ENCODE measurements around the gene PTPRT.

GRCh38 chr20:42067174-42067573 is 1122.5 kb downstream of the PTPRT start:
- TF ChIP-seq, protein P1, sequence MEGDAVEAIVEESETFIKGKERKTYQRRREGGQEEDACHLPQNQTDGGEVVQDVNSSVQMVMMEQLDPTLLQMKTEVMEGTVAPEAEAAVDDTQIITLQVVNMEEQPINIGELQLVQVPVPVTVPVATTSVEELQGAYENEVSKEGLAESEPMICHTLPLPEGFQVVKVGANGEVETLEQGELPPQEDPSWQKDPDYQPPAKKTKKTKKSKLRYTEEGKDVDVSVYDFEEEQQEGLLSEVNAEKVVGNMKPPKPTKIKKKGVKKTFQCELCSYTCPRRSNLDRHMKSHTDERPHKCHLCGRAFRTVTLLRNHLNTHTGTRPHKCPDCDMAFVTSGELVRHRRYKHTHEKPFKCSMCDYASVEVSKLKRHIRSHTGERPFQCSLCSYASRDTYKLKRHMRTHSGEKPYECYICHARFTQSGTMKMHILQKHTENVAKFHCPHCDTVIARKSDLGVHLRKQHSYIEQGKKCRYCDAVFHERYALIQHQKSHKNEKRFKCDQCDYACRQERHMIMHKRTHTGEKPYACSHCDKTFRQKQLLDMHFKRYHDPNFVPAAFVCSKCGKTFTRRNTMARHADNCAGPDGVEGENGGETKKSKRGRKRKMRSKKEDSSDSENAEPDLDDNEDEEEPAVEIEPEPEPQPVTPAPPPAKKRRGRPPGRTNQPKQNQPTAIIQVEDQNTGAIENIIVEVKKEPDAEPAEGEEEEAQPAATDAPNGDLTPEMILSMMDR (IDR thresholded peaks at IDR 0.05; ENCODE audit: low read depth, low read length), result no peak
- TF ChIP-seq POLR2A (IDR thresholded peaks at IDR 0.05; ENCODE audit: extremely low read depth, insufficient read length), result no peak

Data from NB4 (cell line).